Measurements from ENCODE around the gene LYAR. TPM values are rescaled to one million over a fixed set of nuclear protein-coding genes. Genes with fewer than 3 reads are reported as not detected.
"Not testable (repeated sequence)": the region's sequence is repeated elsewhere in the genome, so short reads cannot be mapped to it uniquely, and the experiment has no call there.

The LYAR gene
- total and polyA plus RNA-seq, 2 of the 4 experiments (the other 2 are of a cell fraction) = 5.4 to 8.2 TPM

- H3K4me1 ChIP-seq (ENCODE audit: control insufficient read depth, insufficient read depth, low read length); H2AK5ac ChIP-seq (ENCODE audit: low read depth, low read length); intact Hi-C loops (cut with micrococcal nuclease); H3K18ac ChIP-seq (ENCODE audit: low read depth, low read length); H3K4me2 ChIP-seq (ENCODE audit: low read depth, low read length); H3K9me1 ChIP-seq (ENCODE audit: insufficient read depth, low read length); H2AK9ac ChIP-seq (replicated peaks; ENCODE audit: low read depth, low read length, poor library complexity); H4K91ac ChIP-seq (ENCODE audit: insufficient read depth, low read depth, low read length); H2BK20ac ChIP-seq (ENCODE audit: low read depth, low read length); H3K56ac ChIP-seq (ENCODE audit: extremely low read depth, insufficient read depth, low read length); H3K27ac ChIP-seq (ENCODE audit: insufficient read depth, low read length); H3K9me3 ChIP-seq (ENCODE audit: control insufficient read depth, insufficient read depth, low read length); H3K36me3 ChIP-seq (ENCODE audit: control insufficient read depth, insufficient read depth, low read length); H2BK5ac ChIP-seq (ENCODE audit: low read depth, low read length, poor library complexity, severe bottlenecking); H3K14ac ChIP-seq (replicated peaks; ENCODE audit: low read depth, low read length); H4K20me1 ChIP-seq (ENCODE audit: insufficient read depth, low read length); H3K27me3 ChIP-seq (ENCODE audit: control insufficient read depth, insufficient read depth, low read length); in situ Hi-C loops (cut with MboI; ENCODE audit: low sequenced_read_pairs); H3K4me3 ChIP-seq (ENCODE audit: insufficient read depth, low read depth, low read length); ATAC-seq (ENCODE audit: low read depth); H2BK15ac ChIP-seq (ENCODE audit: low read depth, low read length); POLR2A ChIA-PET (ENCODE audit: unreplicated experiment); H3K23ac ChIP-seq (ENCODE audit: low read depth, low read length); H3K4ac ChIP-seq (ENCODE audit: low read depth, low read length); DNase-seq; H4K5ac ChIP-seq (ENCODE audit: low read depth, low read length); BruUV-seq (replicated peaks); H2BK120ac ChIP-seq (ENCODE audit: low read depth, low read length); H2AFZ ChIP-seq (replicated peaks; ENCODE audit: low read length, poor library complexity); dilution Hi-C loops (cut with HindIII; ENCODE audit: low sequenced_read_pairs, unreplicated experiment): not testable (repeated sequence)
- CTCF ChIA-PET = interaction anchor here (2.1 kb wide), 1 partner anchor 11 kb away, joined by 8 read pairs; no protein-coding TSS in a partner anchor
- WGBS, 2 experiments (ENCODE audit: extremely low coverage in 2 of 2, insufficient read length in 1 of 2) = 93% methylated on average over 3 of the region's 15 CpGs; no CpG with 5 or more reads in 1 of the 2 experiments
- Histone ChIP-seq H3K79me1 (ENCODE audit: low read depth in 1 of 2, low read length in 2 of 2) (peaks cover 18 to 22% of the 10 kb centered on the region in 2 experiments), H4K8ac (ENCODE audit: low read depth in 2 of 2, low read length in 2 of 2) (peak overlapping the region; percentile 99 to 100; a peak in 2 of 4 replicates), H3K9ac (ENCODE audit: low read depth, low read length) (0 out of 2 replicates have a peak overlapping the region, but pooled peaks have one; percentile 12)
Observed at GRCh38 chr4:4249342-4249741, 40.6 kb downstream of the LYAR start.
